OCI-LY3 (cell line): ENCODE data around the gene TNKS1BP1.

Source experiments
- H2AFZ ChIP-seq: fragments of 200-600, 300-600 bp; shearing (Covaris generic); 2 replicates; pipeline ENCODE4 v1.6.0; 2014; ENCODE audit warnings: antibody characterized with exemption, low read depth, low read length
- H3K27ac ChIP-seq: fragments of 200-600, 300-600 bp; sonication (generic); 2 replicates; pipeline ENCODE4 v1.5.1; 2014; ENCODE audit warnings: mild to moderate bottlenecking, low read length, moderate library complexity, mixed read lengths
- H3K27me3 ChIP-seq: fragments of 200-600, 300-600 bp; sonication (generic); 2 replicates; pipeline ENCODE4 v1.6.1; 2014; ENCODE audit warnings: low read depth, low read length, mixed read lengths
- H3K36me3 ChIP-seq: fragments of 200-600, 300-600 bp; sonication (generic); replicated peaks from 2 replicates; pipeline ENCODE3; 2014; ENCODE audit warnings: low read depth, low read length, mixed read lengths
- H3K4me1 ChIP-seq: fragments of 300-600, 200-600 bp; sonication (generic); 2 replicates; pipeline ENCODE4 v1.6.1; 2014; ENCODE audit warnings: low read length, mixed read lengths
- H3K4me2 ChIP-seq: fragments of 200-600, 300-600 bp; sonication (generic); 2 replicates; pipeline ENCODE4 v1.6.1; 2014; ENCODE audit warnings: low read length, mixed read lengths
- H3K4me3 ChIP-seq: fragments of 300-600, 200-600 bp; sonication (generic); 2 replicates; pipeline ENCODE4 v1.5.1; 2014; ENCODE audit warnings: antibody characterized with exemption, mild to moderate bottlenecking, low read length, moderate library complexity
- H3K79me2 ChIP-seq: fragments of 300-600, 200-600 bp; shearing (Covaris generic); 2 replicates; pipeline ENCODE4 v1.6.1; 2014; ENCODE audit warnings: mild to moderate bottlenecking, low read length, mixed read lengths
- H3K9ac ChIP-seq: fragments of 300-600, 200-600 bp; shearing (Covaris generic); 2 replicates; pipeline ENCODE4 v1.6.0; 2014; ENCODE audit warnings: mild to moderate bottlenecking, low read length, moderate library complexity
- H3K9me3 ChIP-seq: fragments of 200-600, 300-600 bp; shearing (Covaris generic); 2 replicates; pipeline ENCODE4 v1.6.1; 2014; ENCODE audit warnings: low read length, mixed read lengths; ENCODE audit not compliant: insufficient read depth
- H4K20me1 ChIP-seq: fragments of 200-600, 300-600 bp; sonication (generic); 2 replicates; pipeline ENCODE4 v1.6.1; 2016; ENCODE audit warnings: low read length, mixed read lengths; ENCODE audit not compliant: insufficient read depth
- CTCF ChIP-seq: fragments of 200-600, 300-600 bp; sonication (generic); IDR thresholded peaks from 2 replicates; pipeline ENCODE4 v1.5.1; 2014; ENCODE audit warnings: antibody characterized with exemption, low read length, low read depth
- EZH2phosphoT487 ChIP-seq: fragments of 200-600 bp; shearing (Covaris generic); IDR thresholded peaks from 2 replicates; pipeline ENCODE4 v1.6.1; 2018; ENCODE audit warnings: antibody characterized with exemption, mixed run types, low read depth

The TNKS1BP1 gene

DNA sequence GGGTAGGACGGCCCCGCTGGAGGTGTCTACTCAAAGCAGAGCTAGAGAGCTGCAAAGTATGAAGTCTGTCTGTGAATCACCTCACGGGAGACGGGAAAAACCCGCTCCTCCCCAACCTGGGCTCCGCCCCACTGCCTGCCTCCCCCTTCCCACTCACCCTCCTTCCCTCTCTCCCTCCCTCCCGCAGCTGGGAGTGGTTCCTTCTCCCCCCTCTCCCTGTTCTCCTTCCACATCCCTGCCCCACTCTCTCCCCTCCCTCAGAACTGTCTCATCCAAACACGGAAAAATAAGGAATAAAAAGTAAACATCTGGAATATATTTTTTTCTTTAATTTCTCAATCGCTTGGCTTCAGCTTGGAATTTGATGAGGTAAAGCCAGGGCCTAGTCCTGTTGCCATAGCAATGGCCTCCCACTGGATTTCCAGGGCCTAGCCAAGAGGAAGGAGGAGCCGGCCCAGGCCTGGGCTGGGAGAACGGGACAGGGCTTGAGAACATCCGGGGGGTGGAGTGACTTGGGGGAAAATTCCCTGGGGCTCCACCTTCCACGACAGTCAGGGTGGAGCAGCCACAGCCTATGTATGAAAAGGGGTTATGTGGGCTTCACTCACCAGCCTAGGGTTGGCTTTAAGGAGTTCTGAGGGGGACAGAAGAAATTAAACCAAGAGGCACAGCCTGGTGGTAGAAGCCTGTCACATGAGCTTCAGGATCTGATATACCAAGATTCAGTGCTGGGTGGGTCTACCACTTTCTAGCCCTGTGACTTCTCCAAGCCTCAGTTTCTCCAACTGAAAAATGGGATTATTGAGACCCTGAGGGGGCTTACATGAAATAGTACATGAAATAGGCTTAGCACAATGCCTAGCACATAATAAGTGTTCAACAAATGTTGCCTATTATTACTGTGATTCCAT, 2.2 kb downstream of the TNKS1BP1 start:
- no peaks in the 10 kb centered on the region for H3K9me3 ChIP-seq
- H3K4me3 ChIP-seq = no peak overlapping the region
- no peak overlapping the region for H3K4me2 ChIP-seq
- no peaks in the 10 kb centered on the region for H3K27me3 ChIP-seq
- peaks cover 25% of the 10 kb centered on the region for H3K36me3 ChIP-seq
- H3K4me1 ChIP-seq = peaks cover 38% of the 10 kb centered on the region
- H3K9ac ChIP-seq = no peak overlapping the region
- H3K79me2 ChIP-seq = 0 out of 2 replicates have a peak, but pooled peaks cover 5% of the 10 kb centered on the region
- no peak overlapping the region for H3K27ac ChIP-seq
- no peak overlapping the region for H2AFZ ChIP-seq
- no peak for TF ChIP-seq CTCF
- no peak for TF ChIP-seq EZH2phosphoT487
- H4K20me1 ChIP-seq = no peaks in the 10 kb centered on the region

DNA sequence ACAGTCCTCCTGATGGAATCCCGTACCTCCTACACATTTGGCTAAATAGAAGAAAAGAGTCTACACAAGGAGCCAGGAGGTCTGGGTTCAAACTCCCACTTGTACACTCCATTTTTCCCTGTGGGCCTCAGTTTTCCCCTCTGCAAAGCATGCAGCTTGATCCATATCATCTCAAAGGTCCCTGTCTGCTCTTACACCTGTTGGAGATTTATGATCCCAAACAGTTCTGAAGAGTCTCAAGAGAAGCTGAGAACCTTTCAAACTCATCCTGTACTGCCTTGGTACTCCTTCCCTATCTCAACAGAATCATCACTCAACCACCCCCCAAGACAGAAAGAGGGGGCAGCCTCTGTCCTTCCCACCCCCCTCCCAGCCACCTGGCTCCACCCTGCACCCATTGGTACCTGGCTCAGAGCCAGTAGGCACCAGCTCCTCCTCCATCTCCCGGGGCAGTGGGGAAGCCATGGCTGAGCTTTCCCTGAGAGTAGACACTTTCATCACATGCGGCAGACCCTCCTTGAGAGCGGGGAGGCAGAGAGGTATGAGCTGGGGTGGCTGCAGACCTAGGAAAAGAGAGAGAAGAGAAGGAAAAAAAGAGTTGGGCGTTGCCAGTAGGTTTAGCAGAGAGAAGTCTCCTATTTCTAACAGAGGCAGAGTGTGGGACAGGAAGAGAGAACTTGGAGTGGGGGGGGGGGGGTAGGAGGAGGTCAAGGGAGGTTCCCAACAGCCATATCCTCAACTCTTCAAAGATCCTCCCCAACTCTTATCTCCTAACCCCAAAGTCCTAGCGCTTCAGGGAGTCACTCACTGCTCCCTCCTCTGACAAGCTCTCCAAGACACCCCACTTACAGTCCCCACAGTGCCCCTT, 3.1 kb downstream of the TNKS1BP1 start:
- H3K27me3 ChIP-seq = no peaks in the 10 kb centered on the region
- no peaks in the 10 kb centered on the region for H4K20me1 ChIP-seq
- TF ChIP-seq CTCF = no peak
- TF ChIP-seq EZH2phosphoT487 = no peak
- peaks cover 24% of the 10 kb centered on the region for H3K36me3 ChIP-seq
- H3K27ac ChIP-seq = no peak overlapping the region
- no peak overlapping the region for H3K4me3 ChIP-seq
- H3K9me3 ChIP-seq = no peaks in the 10 kb centered on the region
- no peak overlapping the region for H3K4me2 ChIP-seq
- H2AFZ ChIP-seq = no peak overlapping the region
- peaks cover 29% of the 10 kb centered on the region for H3K4me1 ChIP-seq
- H3K79me2 ChIP-seq = 0 out of 2 replicates have a peak, but pooled peaks cover 5% of the 10 kb centered on the region
- H3K9ac ChIP-seq = no peak overlapping the region

- peaks cover 25% of the 10 kb centered on the region for H3K36me3 ChIP-seq
- no peak overlapping the region for H3K27ac ChIP-seq
Observed at GRCh38 chr11:57320719-57321387, 3.9 kb downstream of the TNKS1BP1 start.

More at GRCh38 chr11:57320719-57321387, 3.9 kb downstream of the TNKS1BP1 start:
- H3K79me2 ChIP-seq = 0 out of 2 replicates have a peak, but pooled peaks cover 5% of the 10 kb centered on the region
- no peaks in the 10 kb centered on the region for H3K27me3 ChIP-seq
- no peak overlapping the region for H3K9ac ChIP-seq
- no peak overlapping the region for H3K4me2 ChIP-seq
- TF ChIP-seq CTCF (no peak), EZH2phosphoT487 (no peak)
- no peaks in the 10 kb centered on the region for H4K20me1 ChIP-seq
- H2AFZ ChIP-seq = no peak overlapping the region
- no peaks in the 10 kb centered on the region for H3K9me3 ChIP-seq
- H3K4me3 ChIP-seq = no peak overlapping the region
- H3K4me1 ChIP-seq = peaks cover 22% of the 10 kb centered on the region
